ENCODE results near the gene GET4. TPM values are rescaled to one million over a fixed set of nuclear protein-coding genes. Genes with fewer than 3 reads are reported as not detected.

Gene GET4
- total and polyA plus RNA-seq, 2 of the 13 experiments (the other 11 are each of a cell fraction or from before 2014, with no cell fraction given): 28.2 to 35.2 TPM

GRCh38 chr7:889391-889790 is 13.0 kb downstream of the GET4 start:
- peaks cover 51 to 73% of the 10 kb centered on the region in 2 experiments for H3K36me3 ChIP-seq (replicated peaks in 1 of 2; ENCODE audit: control insufficient read depth in 1 of 2, insufficient read depth in 2 of 2, low read length in 2 of 2)
- DNase-seq (ENCODE audit: low spot score) (no peak), ATAC-seq (no peak), FAIRE-seq (no peak)
- ChIA-PET CTCF (ENCODE audit: low intra/inter-chr PET ratio, low total read pairs) (no interaction called here), POLR2A (no interaction called here)
- WGBS (ENCODE audit: low lambda C conversion rate): 99% methylated on average over 18 of the region's 18 CpGs
- TF ChIP-seq RFXAP (CRISPR knock-in tag; IDR thresholded peaks at IDR 0.05; ENCODE audit: borderline replicate concordance) (no peak), ZNF234 (CRISPR knock-in tag; conservative IDR thresholded peaks at IDR 0.05) (no peak), FOXO4 (CRISPR knock-in tag; conservative IDR thresholded peaks at IDR 0.05) (no peak), NFKB2 (CRISPR knock-in tag; IDR thresholded peaks at IDR 0.05; ENCODE audit: borderline replicate concordance) (no peak)
- H3K27ac ChIP-seq (ENCODE audit: extremely low read length, insufficient read depth, low read length): no peak overlapping the region
- H2AFZ ChIP-seq (ENCODE audit: low read length): no peak overlapping the region
- H3K9ac ChIP-seq (ENCODE audit: insufficient read depth, low read depth, low read length): no peak overlapping the region
- BruUV-seq (replicated peaks): no TSS peak
- H3K9me3 ChIP-seq (ENCODE audit: low read length): no peaks in the 10 kb centered on the region
- H4K20me1 ChIP-seq (ENCODE audit: insufficient read depth, low read length): peaks cover 6% of the 10 kb centered on the region; the same call in 1 of the 2 replicates
- H3K79me2 ChIP-seq (ENCODE audit: insufficient read depth, low read length): peaks cover 44% of the 10 kb centered on the region
- no peaks in the 10 kb centered on the region for H3K27me3 ChIP-seq (ENCODE audit: control insufficient read depth in 1 of 2, insufficient read depth in 2 of 2, low read length in 2 of 2)
- in situ Hi-C loops (cut with HindIII; ENCODE audit: extremely low pct_ligation_motif_present, low pct_unique_long_range_greater_than_20kb): no loop called here
- no peak overlapping the region for H3K4me2 ChIP-seq (ENCODE audit: low read depth, low read length)
- no peak overlapping the region for H3K4me3 ChIP-seq (replicated peaks in 1 of 3; ENCODE audit: insufficient read depth in 1 of 3, low read depth in 2 of 3, low read length in 3 of 3)
- H3K4me1 ChIP-seq (ENCODE audit: insufficient read depth, low read length): peaks cover 6% of the 10 kb centered on the region
- intact Hi-C loops (cut with micrococcal nuclease; ENCODE audit: unreplicated experiment): no loop called here

GRCh38 chr7:890868-891267 is 14.5 kb downstream of the GET4 start:
- ChIA-PET CTCF (ENCODE audit: low intra/inter-chr PET ratio, low total read pairs) (no interaction called here), POLR2A (interaction anchor here (1.5 kb wide), 1 partner anchor 12 kb away, joined by 6 read pairs; no protein-coding TSS in a partner anchor)
- Histone ChIP-seq H3K27ac (ENCODE audit: extremely low read length, insufficient read depth, low read length) (no peak overlapping the region), H3K27me3 (ENCODE audit: control insufficient read depth in 1 of 2, insufficient read depth in 2 of 2, low read length in 2 of 2) (no peaks in the 10 kb centered on the region), H3K79me2 (ENCODE audit: insufficient read depth, low read length) (peaks cover 29% of the 10 kb centered on the region), H3K4me1 (ENCODE audit: insufficient read depth, low read length) (no peaks in the 10 kb centered on the region), H3K4me2 (ENCODE audit: low read depth, low read length) (no peak overlapping the region), H3K9ac (ENCODE audit: insufficient read depth, low read depth, low read length) (no peak overlapping the region), H3K4me3 (replicated peaks in 1 of 3; ENCODE audit: insufficient read depth in 1 of 3, low read depth in 2 of 3, low read length in 3 of 3) (no peak overlapping the region), H4K20me1 (ENCODE audit: insufficient read depth, low read length) (no peaks in the 10 kb centered on the region; the same call in 1 of the 2 replicates), H2AFZ (ENCODE audit: low read length) (no peak overlapping the region), H3K9me3 (ENCODE audit: low read length) (no peaks in the 10 kb centered on the region), H3K36me3 (replicated peaks in 1 of 2; ENCODE audit: control insufficient read depth in 1 of 2, insufficient read depth in 2 of 2, low read length in 2 of 2) (peaks cover 52 to 86% of the 10 kb centered on the region in 2 experiments)
- DNase-seq (ENCODE audit: low spot score) (no peak), FAIRE-seq (no peak), ATAC-seq (no peak)
- in situ Hi-C loops (cut with HindIII; ENCODE audit: extremely low pct_ligation_motif_present, low pct_unique_long_range_greater_than_20kb): no loop called here
- intact Hi-C loops (cut with micrococcal nuclease; ENCODE audit: unreplicated experiment): no loop called here
- 97% methylated on average over 15 of the region's 15 CpGs for WGBS (ENCODE audit: low lambda C conversion rate)
- no TSS peak for BruUV-seq (replicated peaks)
- TF ChIP-seq ZEB1 (IDR thresholded peaks at IDR 0.05; ENCODE audit: insufficient replicate concordance, low read depth) (no peak), ZNF574 (CRISPR knock-in tag; IDR thresholded peaks at IDR 0.05) (no peak), WIZ (CRISPR knock-in tag; IDR thresholded peaks at IDR 0.05) (no peak), FOXO4 (CRISPR knock-in tag; conservative IDR thresholded peaks at IDR 0.05) (no peak), CENPBD1 (CRISPR knock-in tag; IDR thresholded peaks at IDR 0.05; ENCODE audit: borderline replicate concordance, low read depth) (no peak), ZNF264 (CRISPR knock-in tag; IDR thresholded peaks at IDR 0.05) (no peak), ATF7 (IDR thresholded peaks at IDR 0.05) (no peak), ATF7 (CRISPR knock-in tag; IDR thresholded peaks at IDR 0.05) (no peak), FOXC1 (CRISPR knock-in tag; IDR thresholded peaks at IDR 0.05; ENCODE audit: borderline replicate concordance) (no peak), JUNB (CRISPR knock-in tag; IDR thresholded peaks at IDR 0.05; ENCODE audit: borderline replicate concordance) (no peak)

Data from HepG2 (cell line).